CD4-positive, alpha-beta T cell treated with Interleukin-2 at 100 ng/mL for 4 hours (primary cell): ENCODE data around the gene PWWP2B.
"Not testable (repeated sequence)": the region's sequence is repeated elsewhere in the genome, so short reads cannot be mapped to it uniquely, and the experiment has no call there.

ENCODE experiments used
- DNase-seq: peaks from one replicate; pipeline ENCODE4 v3.0.0-alpha.2; 2020; ENCODE audit warnings: low spot score

PWWP2B gene

GRCh38 chr10:132433671-132434340 is 36.8 kb downstream of the PWWP2B start:
- no peak for DNase-seq

- DNase-seq = peak; percentile 55
Observed at GRCh38 chr10:132434405-132435005, 37.5 kb downstream of the PWWP2B start.

- DNase-seq = not testable (repeated sequence)
Observed at GRCh38 chr10:132435320-132435719, 38.3 kb downstream of the PWWP2B start.

- DNase-seq = not testable (repeated sequence)
Observed at GRCh38 chr10:132436096-132436495, 39.1 kb downstream of the PWWP2B start.

GRCh38 chr10:132436861-132437410 is 39.9 kb downstream of the PWWP2B start:
- DNase-seq = no peak

GRCh38 chr10:132437541-132437950 is 40.5 kb downstream of the PWWP2B start:
- no peak for DNase-seq

GRCh38 chr10:132438091-132439024 is 41.4 kb downstream of the PWWP2B start:
- DNase-seq = no peak

GRCh38 chr10:132439025-132439388 is 42.0 kb downstream of the PWWP2B start:
- no peak for DNase-seq

- DNase-seq = no peak
Observed at GRCh38 chr10:132439424-132440163, 42.6 kb downstream of the PWWP2B start.

GRCh38 chr10:132440791-132441565 is 44.0 kb downstream of the PWWP2B start:
- DNase-seq = no peak

GRCh38 chr10:132441818-132442524 is 45.0 kb downstream of the PWWP2B start:
- no peak for DNase-seq

GRCh38 chr10:132442636-132443035 is 45.6 kb downstream of the PWWP2B start:
- no peak for DNase-seq

- DNase-seq = peak; percentile 81
Observed at GRCh38 chr10:132443605-132443982, 46.6 kb downstream of the PWWP2B start.

GRCh38 chr10:132443983-132444876 is 47.2 kb downstream of the PWWP2B start:
- DNase-seq = peak; percentile 15

GRCh38 chr10:132444877-132445351 is 47.9 kb downstream of the PWWP2B start:
- no peak for DNase-seq

GRCh38 chr10:132445516-132446194 is 48.7 kb downstream of the PWWP2B start:
- no peak for DNase-seq

- DNase-seq = no peak
Observed at GRCh38 chr10:132446195-132446581, 49.2 kb downstream of the PWWP2B start.

GRCh38 chr10:132446661-132447445 is 49.9 kb downstream of the PWWP2B start:
- DNase-seq = peak; percentile 75
